Hepatic stellate cell (primary cell): Measurements from ENCODE around the gene DUOXA1.
"Not testable (repeated sequence)": the region's sequence is repeated elsewhere in the genome, so short reads cannot be mapped to it uniquely, and the experiment has no call there.

ENCODE experiments used
- DNase-seq: peaks from one replicate; pipeline ENCODE4 v3.0.0; 2011; ENCODE audit warnings: low spot score

Gene DUOXA1

DNA sequence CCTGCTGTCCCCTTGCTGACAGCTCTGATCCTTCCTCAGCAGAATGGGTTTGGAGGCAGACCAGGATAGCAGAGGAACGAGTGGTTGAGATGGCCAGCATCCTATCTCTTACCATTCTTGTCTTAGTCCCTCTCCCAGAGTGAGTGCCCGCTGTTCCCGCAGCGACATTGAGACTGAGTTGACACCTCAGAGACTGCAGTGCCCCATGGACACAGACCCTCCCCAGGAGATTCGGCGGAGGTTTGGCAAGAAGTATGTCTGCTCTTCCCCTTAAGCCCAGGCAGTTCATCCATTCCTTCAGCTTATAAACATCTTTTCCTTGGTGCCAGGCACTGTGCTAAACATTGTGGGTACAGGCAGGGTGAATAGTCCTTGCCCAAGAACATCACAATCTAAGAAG, 21.3 kb upstream of the DUOXA1 start:
- no peak for DNase-seq

DNA sequence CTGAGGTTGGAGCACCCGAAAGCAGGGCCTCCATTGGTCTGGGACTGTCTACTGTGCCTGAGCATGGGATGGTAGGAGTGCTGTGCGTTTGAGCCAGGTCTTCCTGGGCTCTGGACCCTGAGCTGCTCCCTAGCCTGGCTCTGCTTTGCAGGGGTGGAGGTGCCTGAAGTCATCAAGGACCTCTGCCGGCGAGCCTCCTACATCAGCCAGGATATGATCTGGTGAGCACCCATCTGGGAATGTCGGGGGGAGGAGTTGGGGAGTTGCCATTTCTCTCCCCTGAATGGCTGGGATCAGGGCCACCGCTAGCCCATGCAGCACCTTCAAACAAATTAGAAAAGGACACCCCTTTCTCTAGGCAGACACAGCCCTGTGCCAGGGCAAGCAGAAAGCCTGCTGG, 20.8 kb upstream of the DUOXA1 start:
- DNase-seq = no peak

DNA sequence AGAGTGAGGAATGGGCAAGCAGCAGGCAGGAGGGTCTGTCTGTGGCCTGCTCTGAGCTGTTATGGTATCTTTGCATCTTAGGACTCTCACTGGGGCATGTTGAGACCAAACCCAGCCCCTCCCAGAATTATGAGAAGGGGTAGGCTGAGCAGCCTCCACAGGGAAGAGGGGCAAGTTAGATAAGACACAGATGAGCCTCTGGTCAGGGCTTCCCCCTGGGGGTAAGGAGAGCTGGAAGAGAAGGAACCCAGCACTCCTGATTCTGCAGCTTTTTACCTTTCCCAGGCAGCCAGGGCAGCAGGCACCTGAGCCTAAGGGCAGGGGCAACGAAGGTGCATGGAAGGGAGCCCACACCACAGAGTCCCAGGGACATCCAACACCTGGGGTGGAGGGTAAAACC, 19.4 kb upstream of the DUOXA1 start:
- DNase-seq = no peak

GRCh38 chr15:45148076-45149059, 18.7 kb upstream of the DUOXA1 start:
- no peak for DNase-seq

GRCh38 chr15:45147606-45148005, 17.9 kb upstream of the DUOXA1 start:
- no peak for DNase-seq

- DNase-seq = no peak
Observed at GRCh38 chr15:45146405-45146804, 16.7 kb upstream of the DUOXA1 start.

DNA sequence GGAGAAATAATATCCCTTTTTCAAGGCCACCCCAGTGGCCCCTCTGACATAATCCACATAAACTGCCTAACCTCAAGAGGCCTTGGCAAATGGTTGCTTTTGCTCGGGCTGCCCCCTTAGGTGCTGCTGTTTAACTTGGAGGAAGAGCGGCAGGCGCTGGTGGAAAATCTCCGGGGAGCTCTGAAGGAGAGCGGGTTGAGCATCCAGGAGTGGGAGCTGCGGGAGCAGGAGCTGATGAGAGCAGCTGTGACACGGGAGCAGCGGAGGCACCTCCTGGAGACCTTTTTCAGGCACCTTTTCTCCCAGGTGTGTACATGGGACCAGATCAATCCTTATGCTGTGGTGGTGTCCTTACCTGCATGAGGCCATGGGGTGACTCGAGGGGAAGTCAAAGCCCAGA, 15.1 kb upstream of the DUOXA1 start:
- DNase-seq = no peak

DNA sequence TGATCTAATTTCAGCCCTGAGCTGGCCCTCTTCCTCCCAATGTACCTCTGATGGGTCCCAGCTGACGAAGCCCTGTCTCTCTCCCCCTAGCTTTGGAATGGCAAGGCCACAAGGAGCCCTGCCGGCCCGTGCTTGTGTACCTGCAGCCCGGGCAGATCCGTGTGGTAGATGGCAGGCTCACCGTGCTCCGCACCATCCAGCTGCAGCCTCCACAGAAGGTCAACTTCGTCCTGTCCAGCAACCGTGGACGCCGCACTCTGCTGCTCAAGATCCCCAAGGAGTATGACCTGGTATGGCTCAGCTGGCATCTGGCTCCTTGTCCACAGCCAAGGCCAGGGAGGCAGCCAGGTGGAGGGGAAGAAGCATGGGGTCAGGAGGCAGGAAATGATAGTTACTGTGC, 14.3 kb upstream of the DUOXA1 start:
- no peak for DNase-seq

DNA sequence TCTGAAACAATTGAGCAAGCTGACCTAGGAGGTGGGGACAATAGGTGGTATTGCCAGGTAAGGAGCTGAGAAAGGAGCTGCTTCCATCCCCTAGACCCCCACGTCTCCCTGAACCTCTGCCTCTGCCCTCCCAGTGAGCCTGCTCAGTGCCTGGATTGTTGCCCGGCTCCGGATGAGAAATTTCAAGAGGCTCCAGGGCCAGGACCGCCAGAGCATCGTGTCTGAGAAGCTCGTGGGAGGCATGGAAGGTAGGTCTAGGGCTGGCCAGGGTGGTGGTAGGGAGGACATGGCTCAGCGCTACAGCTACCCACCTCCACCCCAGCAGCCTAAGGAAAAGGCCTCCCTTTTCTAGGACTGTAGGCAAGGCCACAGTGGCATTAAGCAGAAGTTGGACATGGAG, 13.4 kb upstream of the DUOXA1 start:
- DNase-seq = no peak

GRCh38 chr15:45141386-45141785, 11.7 kb upstream of the DUOXA1 start:
- no peak for DNase-seq

GRCh38 chr15:45140557-45141250, 11.0 kb upstream of the DUOXA1 start:
- no peak for DNase-seq

- DNase-seq = no peak
Observed at GRCh38 chr15:45139770-45140169, 10.1 kb upstream of the DUOXA1 start.

GRCh38 chr15:45138814-45139765, 9.4 kb upstream of the DUOXA1 start:
- DNase-seq = no peak

- no peak for DNase-seq
Observed at GRCh38 chr15:45137703-45138102, 8.0 kb upstream of the DUOXA1 start.

DNA sequence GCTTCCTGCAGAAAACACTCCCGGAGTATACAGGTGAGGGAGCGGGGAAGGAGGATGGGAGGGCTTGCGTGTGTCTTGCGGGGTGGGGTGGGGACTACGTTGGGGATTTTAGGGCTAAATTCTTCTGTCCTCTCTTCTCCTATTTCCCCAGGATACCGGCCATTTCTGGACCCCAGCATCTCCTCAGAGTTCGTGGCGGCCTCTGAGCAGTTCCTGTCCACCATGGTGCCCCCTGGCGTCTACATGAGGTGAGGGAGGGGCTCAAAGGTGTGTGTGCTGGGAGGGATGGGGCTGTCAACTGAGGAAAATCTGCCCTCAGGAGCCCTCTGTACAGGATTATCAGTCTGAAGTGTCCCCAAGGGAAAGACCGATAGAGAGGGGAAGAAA, 6.7 kb upstream of the DUOXA1 start:
- no peak for DNase-seq

DNA sequence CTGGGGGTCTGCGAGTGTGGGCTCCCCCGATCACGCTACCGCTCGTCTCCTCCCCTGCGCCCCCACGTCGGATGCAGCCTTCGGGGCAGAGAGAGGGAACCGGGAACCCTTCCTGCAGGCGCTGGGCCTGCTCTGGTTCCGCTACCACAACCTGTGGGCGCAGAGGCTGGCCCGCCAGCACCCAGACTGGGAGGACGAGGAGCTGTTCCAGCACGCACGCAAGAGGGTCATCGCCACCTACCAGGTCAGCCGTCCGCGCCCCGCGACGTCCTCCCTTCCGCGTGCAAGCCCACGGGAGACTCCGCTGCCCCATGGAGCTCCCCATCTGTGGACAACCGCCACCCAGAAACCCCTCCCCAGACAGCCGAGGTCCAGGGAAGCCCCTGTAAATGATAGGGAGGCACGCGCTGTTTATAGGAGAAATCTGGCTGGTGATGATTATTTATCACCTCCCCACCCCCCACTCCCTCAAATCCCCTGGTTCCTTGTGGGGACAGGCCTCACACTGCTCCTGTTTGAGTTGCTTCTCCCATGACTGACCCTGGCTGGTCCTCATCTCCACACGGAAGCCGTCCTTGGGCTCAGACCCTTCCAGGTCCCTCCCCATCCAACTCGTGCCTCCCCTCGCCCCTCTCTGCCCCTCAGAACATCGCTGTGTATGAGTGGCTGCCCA, 6.2 kb upstream of the DUOXA1 start:
- not testable (repeated sequence) for DNase-seq

DNA sequence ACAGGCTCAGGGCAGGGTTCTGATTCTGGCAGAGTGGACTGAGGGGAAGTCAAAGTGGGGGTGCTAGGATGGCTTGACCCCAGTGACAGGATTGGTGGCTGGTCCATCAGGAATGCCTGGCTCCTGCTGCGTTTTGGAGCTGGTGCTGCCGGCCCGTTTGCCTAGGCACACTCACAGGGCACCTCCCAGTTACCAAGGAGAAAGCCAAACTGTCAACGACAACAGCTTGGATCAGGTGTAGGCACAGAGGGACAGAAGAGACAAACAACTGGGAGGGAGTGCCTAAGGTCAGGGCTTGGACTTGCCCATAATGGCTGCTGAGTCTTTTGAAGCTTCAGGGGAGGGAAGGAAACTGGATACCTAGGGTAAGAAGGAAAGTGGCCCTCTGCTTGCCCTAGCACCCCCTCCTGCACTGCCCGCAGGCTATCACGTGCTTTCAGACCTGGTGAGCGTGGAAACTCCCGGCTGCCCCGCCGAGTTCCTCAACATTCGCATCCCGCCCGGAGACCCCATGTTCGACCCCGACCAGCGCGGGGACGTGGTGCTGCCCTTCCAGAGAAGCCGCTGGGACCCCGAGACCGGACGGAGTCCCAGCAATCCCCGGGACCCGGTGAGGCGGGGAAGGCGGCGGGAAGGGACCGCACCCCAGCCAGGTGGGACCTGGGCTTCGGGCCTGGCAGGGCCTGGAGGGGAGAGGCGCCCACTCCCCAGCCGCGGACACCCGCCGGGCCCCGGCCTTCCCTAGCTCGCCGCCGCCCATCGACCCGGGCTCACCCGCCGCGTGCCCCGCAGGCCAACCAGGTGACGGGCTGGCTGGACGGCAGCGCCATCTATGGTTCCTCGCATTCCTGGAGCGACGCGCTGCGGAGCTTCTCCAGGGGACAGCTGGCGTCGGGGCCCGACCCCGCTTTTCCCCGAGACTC, 5.3 kb upstream of the DUOXA1 start:
- DNase-seq = no peak

DNA sequence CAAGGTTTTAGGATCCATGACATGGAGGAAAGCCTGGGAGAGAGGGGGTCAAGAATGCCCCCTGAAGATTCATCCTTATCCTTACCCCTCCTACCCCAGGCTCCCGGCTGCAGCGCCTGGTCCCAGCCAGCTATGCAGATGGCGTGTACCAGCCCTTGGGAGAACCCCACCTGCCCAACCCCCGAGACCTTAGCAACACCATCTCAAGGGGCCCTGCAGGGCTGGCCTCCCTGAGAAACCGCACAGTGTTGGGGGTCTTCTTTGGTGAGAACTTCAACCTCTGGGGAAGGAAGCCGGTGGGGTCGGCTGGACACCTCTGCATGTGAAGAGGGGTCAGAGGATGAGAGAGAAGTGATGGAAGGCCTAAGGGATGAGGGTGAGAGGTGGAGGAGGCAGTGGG, 4.4 kb upstream of the DUOXA1 start:
- DNase-seq = no peak

DNA sequence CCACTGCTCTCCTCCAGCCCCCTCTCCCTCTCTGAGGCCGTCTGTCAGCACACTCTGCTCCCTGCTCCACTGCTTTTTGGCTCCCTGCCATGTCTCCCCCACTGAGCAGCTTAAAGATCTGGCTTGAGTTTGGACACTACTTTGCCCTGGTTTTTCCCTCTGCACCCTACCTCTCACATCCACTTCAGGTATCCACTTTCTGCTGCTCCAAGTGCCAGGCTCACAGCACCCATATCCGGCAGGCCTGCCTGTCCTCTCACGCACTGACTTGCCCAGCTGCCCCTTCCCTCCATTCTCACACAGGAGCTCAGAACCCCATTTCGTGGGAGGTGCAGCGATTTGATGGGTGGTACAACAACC, 3.9 kb upstream of the DUOXA1 start:
- DNase-seq = no peak

GRCh38 chr15:45132844-45133560, 3.3 kb upstream of the DUOXA1 start:
- DNase-seq = no peak
